ENCODE results near the gene RARRES2. TPM values are rescaled to one million over a fixed set of nuclear protein-coding genes. Genes with fewer than 3 reads are reported as not detected.

The RARRES2 gene
- total RNA-seq, 1 experiment from 2014 or later: 60.9 TPM

DNA sequence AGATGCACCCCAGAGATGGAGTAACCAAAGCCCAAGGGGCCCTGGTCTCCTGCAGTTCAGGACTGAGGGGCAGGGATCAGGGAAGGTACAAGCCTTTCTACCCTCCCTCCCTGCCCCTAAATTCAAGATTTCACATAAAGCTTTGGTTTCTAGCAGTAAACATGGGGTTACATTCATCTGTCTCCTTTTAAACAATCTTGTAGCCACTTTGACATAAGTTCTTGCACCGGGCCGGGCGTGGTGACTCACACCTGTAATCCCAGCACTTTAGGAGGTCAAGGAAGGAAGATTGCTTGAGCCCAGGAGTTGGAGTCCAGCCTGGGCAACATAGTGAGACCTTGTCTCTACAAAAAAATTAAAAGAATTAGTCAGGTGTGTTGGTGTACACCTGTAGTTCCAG is 14.1 kb downstream of the RARRES2 start:
- Histone ChIP-seq H3K79me1 (ENCODE audit: insufficient read depth, low read depth, low read length, poor library complexity, severe bottlenecking) (no peaks in the 10 kb centered on the region), H2BK5ac (ENCODE audit: insufficient read length, low read length) (no peak overlapping the region), H3K4ac (ENCODE audit: low read depth, low read length) (no peak overlapping the region), H2AFZ (ENCODE audit: low read length) (no peak overlapping the region), H4K91ac (ENCODE audit: insufficient read length, low read depth, low read length) (no peak overlapping the region), H3K4me2 (ENCODE audit: insufficient read depth, insufficient read length, low read length) (no peak overlapping the region), H3T11ph (ENCODE audit: low read length) (no peak overlapping the region), H2BK12ac (ENCODE audit: insufficient read length, low read depth, low read length) (no peak overlapping the region), H2BK120ac (ENCODE audit: low read depth, low read length, poor library complexity, severe bottlenecking) (no peak overlapping the region), H4K20me1 (ENCODE audit: control insufficient read depth, insufficient read depth, insufficient read length) (no peaks in the 10 kb centered on the region), H3K27me3 (ENCODE audit: insufficient read depth, low read length) (no peaks in the 10 kb centered on the region), H3K23ac (ENCODE audit: insufficient read length, low read depth, low read length) (no peak overlapping the region), H3K56ac (ENCODE audit: insufficient read length, low read depth, low read length) (no peak overlapping the region), H2BK15ac (ENCODE audit: low read depth, low read length) (no peak overlapping the region), H2BK20ac (ENCODE audit: low read depth, low read length, poor library complexity, severe bottlenecking) (no peak overlapping the region), H3K18ac (ENCODE audit: insufficient read length, low read depth, low read length) (no peak overlapping the region), H2AK5ac (ENCODE audit: insufficient read length, low read length) (no peak overlapping the region), H3K79me2 (ENCODE audit: insufficient read depth, low read length) (no peaks in the 10 kb centered on the region), H4K5ac (ENCODE audit: insufficient read length, low read depth, low read length) (no peak overlapping the region), H3K9me3 (ENCODE audit: control insufficient read depth, low read depth, low read length) (no peaks in the 10 kb centered on the region), H3K27ac (ENCODE audit: insufficient read length, low read depth, low read length) (no peak overlapping the region), H3K4me1 (ENCODE audit: insufficient read depth, low read length) (peaks cover 17% of the 10 kb centered on the region; the same call in 1 of the 2 replicates), H3K9ac (ENCODE audit: extremely low read depth, insufficient read length, low read length) (no peak overlapping the region), H4K8ac (replicated peaks; ENCODE audit: insufficient read length, low read depth, low read length) (no peak overlapping the region), H3K23me2 (ENCODE audit: insufficient read length, low read depth, low read length, poor library complexity, severe bottlenecking) (peaks cover 7% of the 10 kb centered on the region), H3K14ac (ENCODE audit: insufficient read depth, low read length) (no peak overlapping the region)
- Mint-ChIP-seq H3K27me3 (ENCODE audit: low read depth) (peaks cover 36% of the 10 kb centered on the region), H3K4me3 (no peak overlapping the region), H3K36me3 (ENCODE audit: insufficient read depth in 1 of 3, low read depth in 3 of 3) (peaks cover 0 to 54% (median 4%) of the 10 kb centered on the region in 3 experiments; a peak in 5 of 7 replicates), H3K4me1 (peaks cover 37 to 46% of the 10 kb centered on the region in 2 experiments), H3K9me3 (no peaks in the 10 kb centered on the region; a peak in 1 of 5 replicates), H3K27ac (no peak overlapping the region)
- TF ChIP-seq, protein P1, sequence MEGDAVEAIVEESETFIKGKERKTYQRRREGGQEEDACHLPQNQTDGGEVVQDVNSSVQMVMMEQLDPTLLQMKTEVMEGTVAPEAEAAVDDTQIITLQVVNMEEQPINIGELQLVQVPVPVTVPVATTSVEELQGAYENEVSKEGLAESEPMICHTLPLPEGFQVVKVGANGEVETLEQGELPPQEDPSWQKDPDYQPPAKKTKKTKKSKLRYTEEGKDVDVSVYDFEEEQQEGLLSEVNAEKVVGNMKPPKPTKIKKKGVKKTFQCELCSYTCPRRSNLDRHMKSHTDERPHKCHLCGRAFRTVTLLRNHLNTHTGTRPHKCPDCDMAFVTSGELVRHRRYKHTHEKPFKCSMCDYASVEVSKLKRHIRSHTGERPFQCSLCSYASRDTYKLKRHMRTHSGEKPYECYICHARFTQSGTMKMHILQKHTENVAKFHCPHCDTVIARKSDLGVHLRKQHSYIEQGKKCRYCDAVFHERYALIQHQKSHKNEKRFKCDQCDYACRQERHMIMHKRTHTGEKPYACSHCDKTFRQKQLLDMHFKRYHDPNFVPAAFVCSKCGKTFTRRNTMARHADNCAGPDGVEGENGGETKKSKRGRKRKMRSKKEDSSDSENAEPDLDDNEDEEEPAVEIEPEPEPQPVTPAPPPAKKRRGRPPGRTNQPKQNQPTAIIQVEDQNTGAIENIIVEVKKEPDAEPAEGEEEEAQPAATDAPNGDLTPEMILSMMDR (conservative IDR thresholded peaks at IDR 0.05): no peak
- no peak for DNase-seq
- WGBS (ENCODE audit: extremely low coverage, insufficient read length, low lambda C conversion rate): no CpG with 5 or more reads among the region's 3 CpGs
